HepG2 (cell line): ENCODE results near the gene TP53I3. TPM values are rescaled to one million over a fixed set of nuclear protein-coding genes. Genes with fewer than 3 reads are reported as not detected.

Source experiments
- AGO2 ChIP-seq: fragments of 200-400 bp; formaldehyde crosslinking; optimal IDR thresholded peaks from 2 replicates; pipeline ENCODE3; 2017; ENCODE audit warnings: mild to moderate bottlenecking, low read depth, low read length, moderate library complexity
- EZH2 ChIP-seq: conservative IDR thresholded peaks from 2 replicates; pipeline ENCODE4 v1.6.1; 2012; ENCODE audit warnings: mild to moderate bottlenecking, low read depth, low read length, moderate library complexity
- FLYWCH1 ChIP-seq: sonication (generic); formaldehyde crosslinking; IDR thresholded peaks from 2 replicates; pipeline ENCODE4 v1.8.1; 2023; ENCODE audit warnings: mild to moderate bottlenecking, missing genetic modification reagents
- FOXA1 ChIP-seq, 2 experiments: fragments of 450-650 bp in 1 of 2; sonication (generic) in 1 of 2; formaldehyde crosslinking in 1 of 2; IDR thresholded peaks; 2 replicates each; pipeline versions ENCODE4 v1.4.0 to v1.6.1; 2016 to 2020; ENCODE audit warnings: missing genetic modification reagents in 1 of 2
- GRHL1 ChIP-seq: sonication (generic); formaldehyde crosslinking; conservative IDR thresholded peaks from 2 replicates; pipeline ENCODE4 v1.8.0; 2022; ENCODE audit warnings: missing genetic modification reagents
- HBP1 ChIP-seq: IDR thresholded peaks from 2 replicates; pipeline ENCODE4 v1.6.1; 2016; ENCODE audit warnings: low read depth, control low read depth
- HOXA5 ChIP-seq: sonication (generic); formaldehyde crosslinking; IDR thresholded peaks from 2 replicates; pipeline ENCODE4 v1.4.0; 2020; ENCODE audit warnings: missing genetic modification reagents
- NFIC ChIP-seq: IDR thresholded peaks from 2 replicates; pipeline ENCODE4 v1.6.1; 2012; ENCODE audit warnings: mild to moderate bottlenecking, low read length, inconsistent platforms
- PREB ChIP-seq: sonication (generic); formaldehyde crosslinking; IDR thresholded peaks from 2 replicates; pipeline ENCODE4 v1.4.0; 2020; ENCODE audit warnings: missing genetic modification reagents
- PRPF4 ChIP-seq: fragments of 200-400 bp; formaldehyde crosslinking; IDR thresholded peaks from 2 replicates; pipeline ENCODE4 v1.6.1; 2016; ENCODE audit warnings: low read length, low read depth; ENCODE audit not compliant: poor library complexity, severe bottlenecking
- RFXANK ChIP-seq: IDR thresholded peaks from 2 replicates; pipeline ENCODE4 v1.6.1; 2016
- TBX3 ChIP-seq: fragments of 450-650 bp; IDR thresholded peaks from 2 replicates; pipeline ENCODE4 v1.6.1; 2017; ENCODE audit warnings: antibody characterized with exemption, mild to moderate bottlenecking, inconsistent platforms, borderline replicate concordance
- ZBTB7A ChIP-seq: sonication (generic); formaldehyde crosslinking; IDR thresholded peaks from 2 replicates; pipeline ENCODE4 v1.8.0; 2022; ENCODE audit warnings: mild to moderate bottlenecking, missing genetic modification reagents
- ZFP90 ChIP-seq: sonication (generic); formaldehyde crosslinking; IDR thresholded peaks from 2 replicates; pipeline ENCODE4 v1.8.0; 2022; ENCODE audit warnings: missing genetic modification reagents, mild to moderate bottlenecking, inconsistent platforms, borderline replicate concordance
- ZNF430 ChIP-seq: sonication (generic); formaldehyde crosslinking; IDR thresholded peaks from 2 replicates; pipeline ENCODE4 v1.9.0; 2021; ENCODE audit warnings: mild to moderate bottlenecking, missing genetic modification reagents
- ZNF510 ChIP-seq: sonication (generic); formaldehyde crosslinking; IDR thresholded peaks from 2 replicates; pipeline ENCODE4 v1.4.0; 2020; ENCODE audit warnings: low read depth, mild to moderate bottlenecking, missing genetic modification reagents
- ZNF547 ChIP-seq: sonication (generic); formaldehyde crosslinking; IDR thresholded peaks from 2 replicates; pipeline ENCODE4 v1.5.1; 2020; ENCODE audit warnings: mild to moderate bottlenecking, missing genetic modification reagents
- ZNF563 ChIP-seq: sonication (generic); formaldehyde crosslinking; IDR thresholded peaks from 2 replicates; pipeline ENCODE4 v1.8.0; 2022; ENCODE audit warnings: mild to moderate bottlenecking, moderate library complexity, missing genetic modification reagents
- polyA plus RNA-seq, 8 experiments: library from polyadenylated mRNA; depleted of rRNA in 3 of 8; stranded (reverse) in 7 of 8; unstranded in 1 of 8; fragments of >200 nt; fragmentation: Illumina TruSeq in 4 of 8; extraction: Trizol in 4 of 8; gene quantifications; 2 replicates each; pipeline versions ENCODE4 v1.2.1 to v1.2.3, GENCODE V29; 2011 to 2016; ENCODE audit warnings: low read depth in 4 of 8, missing spikeins in 1 of 8, mixed read lengths in 1 of 8; ENCODE audit not compliant: insufficient read depth in 1 of 8
- total RNA-seq, 5 experiments: library from RNA; depleted of rRNA; stranded (reverse); fragments of >200 nt; fragmentation: Illumina TruSeq; extraction: Trizol; gene quantifications; 2 replicates each; pipeline ENCODE4 v1.2.3, GENCODE V29; 2016; ENCODE audit warnings: low read depth in 1 of 5
- TF ChIP-seq, protein P1 (sequence below): sonication (generic); formaldehyde crosslinking; IDR thresholded peaks from 2 replicates; pipeline ENCODE4 v1.4.0; 2020; ENCODE audit warnings: low read depth, mild to moderate bottlenecking, missing genetic modification reagents
- TF ChIP-seq, protein P2 (sequence below): IDR thresholded peaks from 2 replicates; pipeline ENCODE4 v1.6.1; 2016
- TF ChIP-seq, protein P3 (sequence below): sonication (generic); formaldehyde crosslinking; IDR thresholded peaks from 2 replicates; pipeline ENCODE4 v1.5.0; 2020; ENCODE audit warnings: missing genetic modification reagents, mild to moderate bottlenecking, borderline replicate concordance

TP53I3 gene
- total and polyA plus RNA-seq, 2 of the 13 experiments (the other 11 are each of a cell fraction or from before 2014, with no cell fraction given), result 25.0 to 44.1 TPM

DNA sequence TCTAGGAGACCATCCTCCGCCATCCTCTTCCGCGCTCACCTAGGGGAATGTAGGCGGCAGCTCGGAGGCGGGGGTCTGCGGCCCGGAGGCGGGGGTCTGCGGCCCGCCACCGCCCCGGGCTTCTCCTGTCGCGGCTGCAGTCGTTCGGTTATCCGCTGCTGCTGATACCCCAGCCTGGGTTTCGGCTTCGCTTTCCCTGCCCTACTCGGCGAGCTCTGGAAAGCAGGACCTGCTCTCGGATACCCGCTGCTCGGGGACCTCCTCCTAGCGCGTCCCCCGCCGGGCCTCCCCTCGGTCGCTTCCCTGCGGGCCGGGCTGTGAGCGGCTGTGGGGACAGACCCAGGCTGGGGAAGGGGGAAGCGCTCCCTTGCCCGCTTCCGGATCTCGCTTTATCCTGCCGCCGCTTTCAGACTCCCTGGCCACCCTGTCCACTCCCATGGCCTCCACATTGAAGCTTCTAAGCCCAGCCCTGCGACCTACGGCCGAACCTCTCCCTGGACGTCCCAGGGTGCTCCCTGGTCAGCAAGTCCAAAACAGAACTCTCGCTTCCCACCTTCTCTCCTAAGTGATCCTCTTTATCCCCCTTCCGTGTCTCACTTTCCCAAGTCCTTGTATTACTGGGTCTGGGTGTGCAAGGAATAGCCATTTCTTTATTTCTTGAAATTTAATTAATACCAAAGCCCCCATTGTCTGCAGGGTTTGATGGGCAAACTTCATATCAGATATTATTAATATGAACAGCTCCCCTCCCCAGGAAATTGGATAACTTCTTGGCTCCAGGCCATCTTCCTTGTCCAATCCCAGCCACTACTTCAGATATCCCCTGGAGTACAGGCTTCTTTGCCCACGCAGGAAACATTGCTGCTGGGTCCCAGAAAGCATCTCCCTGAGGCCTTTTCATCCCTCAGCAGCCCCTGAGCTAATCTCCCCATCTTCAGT is 34.3 kb downstream of the TP53I3 start (continued):
- no peak for TF ChIP-seq PREB (CRISPR knock-in tag)
- TF ChIP-seq GRHL1 (CRISPR knock-in tag), result no peak
- no peak for TF ChIP-seq ZNF547
- TF ChIP-seq, protein P1, sequence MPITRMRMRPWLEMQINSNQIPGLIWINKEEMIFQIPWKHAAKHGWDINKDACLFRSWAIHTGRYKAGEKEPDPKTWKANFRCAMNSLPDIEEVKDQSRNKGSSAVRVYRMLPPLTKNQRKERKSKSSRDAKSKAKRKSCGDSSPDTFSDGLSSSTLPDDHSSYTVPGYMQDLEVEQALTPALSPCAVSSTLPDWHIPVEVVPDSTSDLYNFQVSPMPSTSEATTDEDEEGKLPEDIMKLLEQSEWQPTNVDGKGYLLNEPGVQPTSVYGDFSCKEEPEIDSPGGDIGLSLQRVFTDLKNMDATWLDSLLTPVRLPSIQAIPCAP (CRISPR knock-in tag), result 0 out of 2 replicates have a peak, but pooled peaks have one; percentile 64
- 0 out of 2 replicates have a peak, but pooled peaks have one; percentile 40 for TF ChIP-seq ZBTB7A (CRISPR knock-in tag)
- no peak for TF ChIP-seq EZH2
- TF ChIP-seq, protein P2, sequence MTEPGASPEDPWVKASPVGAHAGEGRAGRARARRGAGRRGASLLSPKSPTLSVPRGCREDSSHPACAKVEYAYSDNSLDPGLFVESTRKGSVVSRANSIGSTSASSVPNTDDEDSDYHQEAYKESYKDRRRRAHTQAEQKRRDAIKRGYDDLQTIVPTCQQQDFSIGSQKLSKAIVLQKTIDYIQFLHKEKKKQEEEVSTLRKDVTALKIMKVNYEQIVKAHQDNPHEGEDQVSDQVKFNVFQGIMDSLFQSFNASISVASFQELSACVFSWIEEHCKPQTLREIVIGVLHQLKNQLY (CRISPR knock-in tag), result no peak
- no peak for TF ChIP-seq ZFP90 (CRISPR knock-in tag)
- TF ChIP-seq, protein P3, sequence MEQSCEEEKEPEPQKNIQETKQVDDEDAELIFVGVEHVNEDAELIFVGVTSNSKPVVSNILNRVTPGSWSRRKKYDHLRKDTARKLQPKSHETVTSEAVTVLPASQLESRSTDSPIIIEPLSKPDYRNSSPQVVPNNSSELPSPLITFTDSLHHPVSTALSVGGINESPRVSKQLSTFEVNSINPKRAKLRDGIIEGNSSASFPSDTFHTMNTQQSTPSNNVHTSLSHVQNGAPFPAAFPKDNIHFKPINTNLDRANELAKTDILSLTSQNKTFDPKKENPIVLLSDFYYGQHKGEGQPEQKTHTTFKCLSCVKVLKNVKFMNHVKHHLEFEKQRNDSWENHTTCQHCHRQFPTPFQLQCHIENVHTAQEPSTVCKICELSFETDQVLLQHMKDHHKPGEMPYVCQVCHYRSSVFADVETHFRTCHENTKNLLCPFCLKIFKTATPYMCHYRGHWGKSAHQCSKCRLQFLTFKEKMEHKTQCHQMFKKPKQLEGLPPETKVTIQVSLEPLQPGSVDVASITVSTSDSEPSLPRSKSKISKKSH (CRISPR knock-in tag), result no peak
- no peak for TF ChIP-seq FLYWCH1 (CRISPR knock-in tag)
- no peak for TF ChIP-seq TBX3
- no peak for TF ChIP-seq FOXA1 (IDR thresholded peaks at IDR 0.05)
- no peak for TF ChIP-seq FOXA1 (CRISPR knock-in tag; IDR thresholded peaks at IDR 0.05)
- TF ChIP-seq ZNF563 (CRISPR knock-in tag), result 0 out of 2 replicates have a peak, but pooled peaks have one; percentile 41
- no peak for TF ChIP-seq ZNF430 (CRISPR knock-in tag)
- peak; percentile 83 for TF ChIP-seq AGO2
- no peak for TF ChIP-seq HBP1 (CRISPR knock-in tag)
- no peak for TF ChIP-seq NFIC
- no peak for TF ChIP-seq ZNF510 (CRISPR knock-in tag)
- no peak for TF ChIP-seq RFXANK (CRISPR knock-in tag)
- TF ChIP-seq HOXA5 (CRISPR knock-in tag), result no peak; the same call in 1 of the 2 replicates
- TF ChIP-seq PRPF4, result no peak
